IPS-18c (cell line): ENCODE results near the gene STAT5A.
"Not testable (repeated sequence)": the region's sequence is repeated elsewhere in the genome, so short reads cannot be mapped to it uniquely, and the experiment has no call there.

Experiments
- H3K4me3 ChIP-seq: 2 replicates; pipeline ENCODE4 v1.7.0; 2013; ENCODE audit warnings: low read depth, mild to moderate bottlenecking, low read length, moderate library complexity; ENCODE audit not compliant: insufficient read depth
- H3K9me3 ChIP-seq: one replicate; pipeline ENCODE4 v1.6.1; 2013; ENCODE audit warnings: mild to moderate bottlenecking, low read length, moderate library complexity; ENCODE audit not compliant: control insufficient read depth, insufficient read depth

STAT5A gene

DNA sequence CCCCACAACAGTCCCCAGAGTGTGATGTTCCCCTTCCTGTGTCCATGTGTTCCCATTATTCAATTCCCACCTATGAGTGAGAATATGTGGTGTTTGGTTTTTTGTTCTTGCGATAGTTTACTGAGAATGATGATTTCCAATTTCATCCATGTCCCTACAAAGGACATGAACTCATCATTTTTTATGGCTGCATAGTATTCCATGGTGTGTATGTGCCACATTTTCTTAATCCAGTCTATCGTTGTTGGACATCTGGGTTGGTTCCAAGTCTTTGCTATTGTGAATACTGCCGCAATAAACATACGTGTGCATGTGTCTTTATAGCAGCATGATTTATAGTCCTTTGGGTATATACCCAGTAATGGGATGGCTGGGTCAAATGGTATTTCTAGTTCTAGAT, 23.9 kb upstream of the STAT5A start:
- H3K4me3 ChIP-seq, H3K9me3 ChIP-seq: not testable (repeated sequence)

- Histone ChIP-seq H3K4me3 (no peak overlapping the region), H3K9me3 (no peaks in the 10 kb centered on the region)
These were observed 21.8 kb upstream of the STAT5A start for GRCh38 chr17:42266462-42266861.

GRCh38 chr17:42266918-42267766, 21.2 kb upstream of the STAT5A start:
- no peaks in the 10 kb centered on the region for H3K9me3 ChIP-seq
- no peak overlapping the region for H3K4me3 ChIP-seq

- Histone ChIP-seq H3K9me3 (no peaks in the 10 kb centered on the region), H3K4me3 (no peak overlapping the region)
These were observed 20.1 kb upstream of the STAT5A start for GRCh38 chr17:42268236-42268635.

DNA sequence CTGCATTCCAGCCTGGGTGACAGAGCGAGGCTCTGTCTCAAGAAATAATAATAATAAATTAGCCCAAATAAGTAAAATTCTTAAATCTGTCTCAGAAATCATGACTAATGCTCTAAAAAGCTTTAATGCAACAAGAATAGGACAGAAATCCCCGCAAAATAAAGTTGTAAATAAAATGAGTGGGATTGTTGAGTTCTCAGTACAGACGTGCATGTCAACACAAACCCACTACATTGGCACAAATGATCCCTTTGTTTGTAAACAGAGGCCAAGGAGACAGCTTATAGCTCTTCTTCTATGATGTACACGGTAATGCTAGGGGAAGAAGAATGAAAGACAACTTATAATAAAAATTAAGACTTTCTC, 18.1 kb upstream of the STAT5A start:
- Histone ChIP-seq H3K9me3 (no peaks in the 10 kb centered on the region), H3K4me3 (no peak overlapping the region)

GRCh38 chr17:42270596-42270995, 17.7 kb upstream of the STAT5A start:
- Histone ChIP-seq H3K4me3 (no peak overlapping the region), H3K9me3 (no peaks in the 10 kb centered on the region)

- no peak overlapping the region for H3K4me3 ChIP-seq
- H3K9me3 ChIP-seq, result no peaks in the 10 kb centered on the region
These were observed 17.1 kb upstream of the STAT5A start for GRCh38 chr17:42271006-42271778.

DNA sequence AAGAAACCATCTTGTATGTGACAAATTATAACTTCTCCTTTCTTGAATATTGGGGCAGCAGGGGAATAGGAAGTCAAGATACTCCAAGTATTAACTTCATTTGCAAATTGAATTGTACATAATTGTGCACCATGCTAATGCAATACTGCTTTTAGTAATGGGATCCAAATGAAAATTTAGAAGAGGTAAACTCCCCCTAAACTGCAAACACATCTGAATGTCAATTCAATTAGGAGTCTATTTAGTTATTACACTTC, 16.6 kb upstream of the STAT5A start:
- Histone ChIP-seq H3K9me3 (peaks cover 2% of the 10 kb centered on the region), H3K4me3 (no peak overlapping the region)

GRCh38 chr17:42272162-42272907, 16.0 kb upstream of the STAT5A start:
- H3K9me3 ChIP-seq, result peaks cover 2% of the 10 kb centered on the region
- H3K4me3 ChIP-seq, result no peak overlapping the region

- Histone ChIP-seq H3K9me3 (peaks cover 2% of the 10 kb centered on the region), H3K4me3 (no peak overlapping the region)
These were observed 14.6 kb upstream of the STAT5A start for GRCh38 chr17:42273474-42274252.

DNA sequence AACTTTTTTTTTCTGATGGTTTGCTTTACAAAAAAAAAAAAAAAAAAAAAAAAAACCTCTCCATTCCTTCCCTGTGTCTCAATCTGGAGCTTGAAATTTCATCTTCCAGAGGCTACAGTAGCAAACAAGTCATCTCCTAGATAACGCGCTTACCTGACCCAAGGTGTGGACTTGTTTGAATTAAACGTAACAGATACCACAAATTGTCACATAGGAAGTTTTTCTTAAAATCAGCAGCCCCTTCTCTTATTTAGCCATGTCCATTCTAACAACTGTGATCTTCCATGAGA, 14.1 kb upstream of the STAT5A start:
- H3K4me3 ChIP-seq, result no peak overlapping the region

DNA sequence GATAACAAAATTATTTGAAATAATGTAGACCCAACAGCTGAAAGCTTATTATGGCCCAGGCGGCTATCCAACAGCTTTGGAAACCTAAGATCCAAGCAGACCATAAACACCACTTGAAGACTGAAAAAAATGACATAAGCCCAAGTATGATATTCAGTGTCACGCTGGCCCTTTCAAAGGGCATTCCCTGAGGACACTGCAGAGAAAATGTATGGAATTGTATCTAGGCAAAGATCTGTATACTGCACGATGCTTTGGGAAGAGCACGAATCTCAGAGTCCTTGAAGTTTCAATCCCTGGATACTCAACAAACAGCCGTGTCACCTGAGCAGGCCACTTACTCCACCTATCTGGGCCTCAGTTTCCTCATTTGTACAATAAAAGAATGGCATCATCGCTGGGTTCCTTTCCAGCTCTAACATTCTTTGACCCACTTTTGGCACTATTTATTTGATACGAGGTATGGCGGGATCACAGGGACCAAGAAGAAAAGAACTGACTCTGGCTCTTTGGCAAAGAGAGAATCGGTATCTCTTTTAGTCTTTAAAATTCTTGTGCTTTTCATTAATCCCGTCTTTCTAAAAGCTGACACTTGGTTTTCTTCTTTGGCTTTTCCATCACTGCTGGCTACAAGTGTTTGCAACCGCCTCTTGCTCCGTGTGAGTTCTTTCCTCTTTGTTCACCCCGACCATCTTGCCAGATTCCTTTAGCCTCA, 13.3 kb upstream of the STAT5A start:
- Histone ChIP-seq H3K9me3 (peaks cover 2% of the 10 kb centered on the region), H3K4me3 (peak overlapping the region; percentile 68)

More for the DNA sequence above, 14.1 kb upstream of the STAT5A start:
- H3K9me3 ChIP-seq, result peaks cover 2% of the 10 kb centered on the region

- H3K4me3 ChIP-seq, result peak overlapping the region; percentile 68
- peaks cover 2% of the 10 kb centered on the region for H3K9me3 ChIP-seq
These were observed 12.6 kb upstream of the STAT5A start for GRCh38 chr17:42275527-42276358.

- Histone ChIP-seq H3K4me3 (peak within 1 kb of the TSS; percentile 77), H3K9me3 (peaks cover 2% of the 10 kb centered on the region)
These were observed 12.0 kb upstream of the STAT5A start, which contains the start of gene STAT5B for GRCh38 chr17:42276359-42276608. Gene STAT5B (minus strand): TSS chr17:42276391. CDS start chr17:42232127, 44,264 bp downstream.

DNA sequence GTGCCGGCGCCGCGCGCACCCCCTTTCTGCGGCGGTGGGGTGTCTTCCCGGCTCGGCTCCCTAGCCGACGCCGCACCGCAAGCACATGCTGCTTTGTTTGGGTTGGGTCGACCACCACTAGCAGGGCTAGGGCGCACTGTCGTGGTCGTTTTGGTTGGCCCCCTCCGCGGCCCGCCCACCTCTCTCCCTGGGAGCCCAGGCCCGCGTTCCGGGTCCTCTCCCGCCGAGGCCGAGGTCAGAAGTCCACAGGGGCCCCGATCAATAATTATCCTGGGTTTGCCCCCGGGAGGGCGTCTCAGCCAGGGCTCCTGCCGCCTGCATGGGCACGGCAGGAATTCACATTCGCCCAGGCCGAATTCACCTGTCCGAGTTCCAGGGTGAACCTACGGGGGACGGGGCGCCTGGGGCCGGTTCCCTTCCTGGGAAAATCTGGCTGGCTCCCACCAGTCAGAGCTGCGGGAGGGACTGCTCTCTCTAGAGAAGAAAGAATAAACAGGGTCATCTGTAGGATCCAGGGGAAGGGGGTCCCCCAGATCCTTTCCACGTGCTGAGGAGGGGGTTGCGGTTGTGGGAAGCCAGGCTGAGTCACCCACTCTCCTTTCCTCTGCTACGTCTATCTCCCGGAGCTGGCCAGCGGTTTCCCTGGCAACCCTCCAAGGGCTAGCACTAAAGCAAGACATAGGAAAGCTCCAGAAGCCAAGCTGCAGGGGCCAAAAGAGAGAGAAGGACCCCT, 11.5 kb upstream of the STAT5A start:
- peaks cover 2% of the 10 kb centered on the region for H3K9me3 ChIP-seq

GRCh38 chr17:42277342-42277712, 11.0 kb upstream of the STAT5A start:
- Histone ChIP-seq H3K9me3 (peaks cover 2% of the 10 kb centered on the region), H3K4me3 (peak overlapping the region; percentile 77; the same call in 1 of the 2 replicates)

More for the DNA sequence above, 11.5 kb upstream of the STAT5A start:
- peak overlapping the region; percentile 77 for H3K4me3 ChIP-seq
